Suprapubic skin (tissue), 4 donors: Measurements from ENCODE around the gene ATF6. TPM values are rescaled to one million over a fixed set of nuclear protein-coding genes. Genes with fewer than 3 reads are reported as not detected.

Source experiments
- DNase-seq, 2 donors: peaks; one replicate each; pipeline ENCODE4 v3.0.0-alpha.2; 2019; ENCODE audit warnings: low spot score in 2 of 2
- H3K27ac ChIP-seq: fragments of 200-600 bp; sonication (generic); one replicate; pipeline ENCODE4 v1.5.1; 2019
- H3K27me3 ChIP-seq: fragments of 200-600 bp; sonication (generic); one replicate; pipeline ENCODE4 v1.5.1; 2019
- H3K36me3 ChIP-seq: fragments of 200-600 bp; sonication (generic); one replicate; pipeline ENCODE4 v1.5.1; 2019
- H3K4me1 ChIP-seq: fragments of 200-600 bp; sonication (generic); one replicate; pipeline ENCODE4 v1.5.1; 2019
- H3K4me3 ChIP-seq: fragments of 200-600 bp; sonication (generic); one replicate; pipeline ENCODE4 v1.5.1; 2019; ENCODE audit warnings: mild to moderate bottlenecking
- H3K9me3 ChIP-seq: fragments of 200-600 bp; sonication (generic); one replicate; pipeline ENCODE4 v1.5.1; 2019
- CTCF ChIP-seq, 2 donors: fragments of 200-600 bp in 1 of 2; fragments of 450-650 bp in 1 of 2; sonication (generic) in 1 of 2; IDR thresholded peaks; one replicate each; pipeline ENCODE4 v1.5.1; 2016 to 2019; ENCODE audit warnings: antibody characterized with exemption in 2 of 2, mild to moderate bottlenecking in 1 of 2, moderate library complexity in 1 of 2
- EP300 ChIP-seq: sonication (generic); formaldehyde crosslinking; IDR thresholded peaks from one replicate; pipeline ENCODE4 v1.6.1; 2017; ENCODE audit warnings: antibody characterized with exemption
- POLR2A ChIP-seq, 2 donors: fragments of 450-650 bp; IDR thresholded peaks; one replicate each; pipeline ENCODE4 v1.6.1; 2017; ENCODE audit warnings: antibody characterized with exemption in 2 of 2, mild to moderate bottlenecking in 2 of 2, moderate library complexity in 2 of 2
- POLR2AphosphoS5 ChIP-seq, 3 donors: sonication (generic); formaldehyde crosslinking; IDR thresholded peaks; one replicate each; pipeline ENCODE4 v1.6.1; 2017; ENCODE audit warnings: antibody characterized with exemption in 3 of 3
- WGBS: methylation state at CpG from one replicate; pipeline ENCODE4 v1.1.5; 2018; 5-methylcytosine and 5-hydroxymethylcytosine counted together
- total RNA-seq, 4 donors: library from RNA; depleted of rRNA; stranded (reverse); fragments of >200 nt; gene quantifications; one replicate each; pipeline ENCODE4 v1.1.0, GENCODE V29; 2016

The ATF6 gene
- total RNA-seq, 4 donors from 2014 or later: 28.0 to 32.4 (median 29.7) TPM

- WGBS: 90% methylated on average over 3 of the region's 3 CpGs
- Histone ChIP-seq H3K36me3 (no peaks in the 10 kb centered on the region), H3K27ac (no peak overlapping the region), H3K4me1 (no peaks in the 10 kb centered on the region), H3K9me3 (no peaks in the 10 kb centered on the region), H3K27me3 (no peaks in the 10 kb centered on the region), H3K4me3 (no peak overlapping the region)
- no peak for DNase-seq
- TF ChIP-seq POLR2A (IDR thresholded peaks at IDR 0.05): no peak
- no peak for TF ChIP-seq EP300
- TF ChIP-seq CTCF (IDR thresholded peaks at IDR 0.05): no peak
- no peak for TF ChIP-seq POLR2AphosphoS5 (IDR thresholded peaks at IDR 0.05)
These were observed 244.0 kb downstream of the ATF6 start for GRCh38 chr1:162010175-162010506.

GRCh38 chr1:162011337-162012012 lies 245.4 kb downstream of the ATF6 start:
- Histone ChIP-seq H3K36me3 (no peaks in the 10 kb centered on the region), H3K9me3 (no peaks in the 10 kb centered on the region), H3K27ac (no peak overlapping the region), H3K4me3 (no peak overlapping the region), H3K27me3 (no peaks in the 10 kb centered on the region), H3K4me1 (no peaks in the 10 kb centered on the region)
- WGBS: 79% methylated on average over 5 of the region's 9 CpGs
- DNase-seq: no peak
- TF ChIP-seq POLR2A (IDR thresholded peaks at IDR 0.05): no peak
- no peak for TF ChIP-seq POLR2AphosphoS5 (IDR thresholded peaks at IDR 0.05)
- no peak for TF ChIP-seq CTCF (IDR thresholded peaks at IDR 0.05)
- TF ChIP-seq EP300: no peak

- Histone ChIP-seq H3K4me1 (peaks cover under 1% of the 10 kb centered on the region), H3K27me3 (no peaks in the 10 kb centered on the region), H3K27ac (no peak overlapping the region), H3K36me3 (no peaks in the 10 kb centered on the region), H3K4me3 (no peak overlapping the region), H3K9me3 (no peaks in the 10 kb centered on the region)
- no peak for DNase-seq
- TF ChIP-seq CTCF (IDR thresholded peaks at IDR 0.05): no peak
- no peak for TF ChIP-seq POLR2A (IDR thresholded peaks at IDR 0.05)
- TF ChIP-seq EP300: no peak
- TF ChIP-seq POLR2AphosphoS5 (IDR thresholded peaks at IDR 0.05): no peak
These were observed 247.2 kb downstream of the ATF6 start for GRCh38 chr1:162013289-162013688.

Other genes starting within 250 kb of the ATF6 start
- 1 to 10 TPM; 3.6 to 8.1 (median 5.3) TPM for gene HSPA6, start 241.8 kb upstream of the ATF6 start, total RNA-seq
- 1 to 10 TPM in 3 of 4 donors, under 1 TPM in 1; 0.98 to 5.3 (median 1.4) TPM for gene FCGR3A, start 216.5 kb upstream of the ATF6 start, total RNA-seq
- 10 to 100 TPM in 1 of 4 donors, 1 to 10 TPM in 2, under 1 TPM in 1; 0.97 to 10.4 (median 1.8) TPM for gene FCGR3B, start 135.1 kb upstream of the ATF6 start, total RNA-seq
- gene FCGR2B, start 103.2 kb upstream of the ATF6 start, total RNA-seq: 1 to 10 TPM; 5.3 to 9.1 (median 6.0) TPM
- 1 to 10 TPM in 3 of 4 donors, not detected in 1; 1.0 to 6.6 (median 1.6) TPM for gene FCRLA, start 59.1 kb upstream of the ATF6 start, total RNA-seq
- 1 to 10 TPM in 1 of 4 donors, under 1 TPM in 2, not detected in 1; 0.72 to 1.4 (median 0.81) TPM for gene FCRLB, start 44.8 kb upstream of the ATF6 start, total RNA-seq
- 10 to 100 TPM; 10.9 to 12.7 (median 11.9) TPM for gene DUSP12, start 16.5 kb upstream of the ATF6 start, total RNA-seq